ENCODE data around the gene BCR. TPM values are rescaled to one million over a fixed set of nuclear protein-coding genes. Genes with fewer than 3 reads are reported as not detected.

BCR gene
- polyA plus RNA-seq, 1 donor (not counting 4 experiments of a cell fraction or from before 2014, with no cell fraction given) = 25.8 TPM

- no peaks in the 10 kb centered on the region for H3K9me3 ChIP-seq (ENCODE audit: control insufficient read depth, low read depth, low read length)
- H3K4me1 ChIP-seq (ENCODE audit: control insufficient read depth, extremely low read depth, insufficient read depth, low read length) = peaks cover 24% of the 10 kb centered on the region
- H3K9me1 ChIP-seq (ENCODE audit: control insufficient read depth, extremely low read depth, insufficient read depth, low read length) = peaks cover 3% of the 10 kb centered on the region
- H3K4me2 ChIP-seq (ENCODE audit: control insufficient read depth, extremely low read depth, insufficient read depth, low read depth, low read length) = no peak overlapping the region
- H3K4me3 ChIP-seq (ENCODE audit: control insufficient read depth in 2 of 3, extremely low read depth in 1 of 3, insufficient read depth in 2 of 3, low read depth in 1 of 3, low read length in 3 of 3) = no peak overlapping the region
- TF ChIP-seq EZH2 (IDR thresholded peaks at IDR 0.05; ENCODE audit: low read length) (no peak), CTCF (optimal IDR thresholded peaks at IDR 0.05 in 1 of 3, IDR thresholded peaks at IDR 0.05 in 1 of 3, conservative IDR thresholded peaks at IDR 0.05 in 1 of 3; ENCODE audit: extremely low read depth in 1 of 3, insufficient read depth in 2 of 3, low read length in 3 of 3) (no peak)
- peaks cover 79% of the 10 kb centered on the region for H3K79me2 ChIP-seq (ENCODE audit: control insufficient read depth, insufficient read depth, low read length)
- H3K9ac ChIP-seq (ENCODE audit: control insufficient read depth, extremely low read depth, insufficient read depth, low read length) = no peak overlapping the region
- DNase-seq (ENCODE audit: low read depth, low spot score) (no peak), FAIRE-seq (no peak)
- H4K20me1 ChIP-seq (ENCODE audit: control insufficient read depth, extremely low read depth, insufficient read depth, low read length) = peaks cover 18% of the 10 kb centered on the region
- no peak overlapping the region for H2AFZ ChIP-seq (ENCODE audit: control insufficient read depth, low read length)
- H3K36me3 ChIP-seq (ENCODE audit: control insufficient read depth in 2 of 2, extremely low read depth in 1 of 2, insufficient read depth in 2 of 2, low read length in 2 of 2) = peaks cover 1 to 15% of the 10 kb centered on the region in 2 experiments
- H3K27me3 ChIP-seq (ENCODE audit: control insufficient read depth, extremely low read depth, insufficient read depth, low read length) = no peaks in the 10 kb centered on the region
- dilution Hi-C loops (cut with MboI; ENCODE audit: extremely low pct_ligation_motif_present, low sequenced_read_pairs) = no loop called here
- H3K27ac ChIP-seq (ENCODE audit: control insufficient read depth, insufficient read depth, low read length) = no peak overlapping the region
Observed at GRCh38 chr22:23245799-23246136, 65.5 kb downstream of the BCR start.

- Histone ChIP-seq H3K4me2 (ENCODE audit: control insufficient read depth, extremely low read depth, insufficient read depth, low read depth, low read length) (no peak overlapping the region), H3K27me3 (ENCODE audit: control insufficient read depth, extremely low read depth, insufficient read depth, low read length) (no peaks in the 10 kb centered on the region), H3K36me3 (ENCODE audit: control insufficient read depth in 2 of 2, extremely low read depth in 1 of 2, insufficient read depth in 2 of 2, low read length in 2 of 2) (peaks cover 1 to 15% of the 10 kb centered on the region in 2 experiments), H2AFZ (ENCODE audit: control insufficient read depth, low read length) (no peak overlapping the region), H3K4me1 (ENCODE audit: control insufficient read depth, extremely low read depth, insufficient read depth, low read length) (peaks cover 20% of the 10 kb centered on the region), H3K9ac (ENCODE audit: control insufficient read depth, extremely low read depth, insufficient read depth, low read length) (no peak overlapping the region), H3K9me3 (ENCODE audit: control insufficient read depth, low read depth, low read length) (no peaks in the 10 kb centered on the region), H4K20me1 (ENCODE audit: control insufficient read depth, extremely low read depth, insufficient read depth, low read length) (peaks cover 9% of the 10 kb centered on the region), H3K79me2 (ENCODE audit: control insufficient read depth, insufficient read depth, low read length) (peaks cover 79% of the 10 kb centered on the region), H3K9me1 (ENCODE audit: control insufficient read depth, extremely low read depth, insufficient read depth, low read length) (peaks cover 2% of the 10 kb centered on the region), H3K27ac (ENCODE audit: control insufficient read depth, insufficient read depth, low read length) (no peak overlapping the region), H3K4me3 (ENCODE audit: control insufficient read depth in 2 of 3, extremely low read depth in 1 of 3, insufficient read depth in 2 of 3, low read depth in 1 of 3, low read length in 3 of 3) (no peak overlapping the region)
- DNase-seq (ENCODE audit: low read depth, low spot score) (no peak), FAIRE-seq (no peak)
- no peak for TF ChIP-seq EZH2 (IDR thresholded peaks at IDR 0.05; ENCODE audit: low read length)
- no peak for TF ChIP-seq CTCF (optimal IDR thresholded peaks at IDR 0.05 in 1 of 3, IDR thresholded peaks at IDR 0.05 in 1 of 3, conservative IDR thresholded peaks at IDR 0.05 in 1 of 3; ENCODE audit: extremely low read depth in 1 of 3, insufficient read depth in 2 of 3, low read length in 3 of 3)
- dilution Hi-C loops (cut with MboI; ENCODE audit: extremely low pct_ligation_motif_present, low sequenced_read_pairs) = no loop called here
Observed at GRCh38 chr22:23246982-23247766, 66.9 kb downstream of the BCR start.
